Activated naive CD8-positive, alpha-beta T cell (primary cell): ENCODE data around the gene LIMS4.
"Not testable (repeated sequence)": the region's sequence is repeated elsewhere in the genome, so short reads cannot be mapped to it uniquely, and the experiment has no call there.

Experiments
- H3K27ac Mint-ChIP-seq: one replicate; pipeline ENCODE4 v1.8.0; 2021; ENCODE audit warnings: mixed read lengths
- H3K27me3 Mint-ChIP-seq: one replicate; pipeline ENCODE4 v1.8.0; 2021; ENCODE audit warnings: mixed read lengths
- H3K36me3 Mint-ChIP-seq: one replicate; pipeline ENCODE4 v1.8.0; 2021; ENCODE audit warnings: mixed read lengths
- H3K4me1 Mint-ChIP-seq: one replicate; pipeline ENCODE4 v1.8.0; 2021; ENCODE audit warnings: low read depth, mixed read lengths
- H3K4me3 Mint-ChIP-seq: one replicate; pipeline ENCODE4 v1.8.0; 2021; ENCODE audit warnings: mild to moderate bottlenecking, mixed read lengths
- H3K9me3 Mint-ChIP-seq: one replicate; pipeline ENCODE4 v1.8.0; 2021; ENCODE audit warnings: low read depth, mixed read lengths

LIMS4 gene, protein sequence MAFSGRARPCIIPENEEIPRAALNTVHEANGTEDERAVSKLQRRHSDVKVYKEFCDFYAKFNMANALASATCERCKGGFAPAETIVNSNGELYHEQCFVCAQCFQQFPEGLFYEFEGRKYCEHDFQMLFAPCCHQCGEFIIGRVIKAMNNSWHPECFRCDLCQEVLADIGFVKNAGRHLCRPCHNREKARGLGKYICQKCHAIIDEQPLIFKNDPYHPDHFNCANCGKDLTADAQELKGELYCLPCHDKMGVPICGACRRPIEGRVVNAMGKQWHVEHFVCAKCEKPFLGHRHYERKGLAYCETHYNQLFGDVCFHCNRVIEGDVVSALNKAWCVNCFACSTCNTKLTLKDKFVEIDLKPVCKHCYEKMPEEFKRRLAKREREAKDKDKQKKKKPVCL

DNA sequence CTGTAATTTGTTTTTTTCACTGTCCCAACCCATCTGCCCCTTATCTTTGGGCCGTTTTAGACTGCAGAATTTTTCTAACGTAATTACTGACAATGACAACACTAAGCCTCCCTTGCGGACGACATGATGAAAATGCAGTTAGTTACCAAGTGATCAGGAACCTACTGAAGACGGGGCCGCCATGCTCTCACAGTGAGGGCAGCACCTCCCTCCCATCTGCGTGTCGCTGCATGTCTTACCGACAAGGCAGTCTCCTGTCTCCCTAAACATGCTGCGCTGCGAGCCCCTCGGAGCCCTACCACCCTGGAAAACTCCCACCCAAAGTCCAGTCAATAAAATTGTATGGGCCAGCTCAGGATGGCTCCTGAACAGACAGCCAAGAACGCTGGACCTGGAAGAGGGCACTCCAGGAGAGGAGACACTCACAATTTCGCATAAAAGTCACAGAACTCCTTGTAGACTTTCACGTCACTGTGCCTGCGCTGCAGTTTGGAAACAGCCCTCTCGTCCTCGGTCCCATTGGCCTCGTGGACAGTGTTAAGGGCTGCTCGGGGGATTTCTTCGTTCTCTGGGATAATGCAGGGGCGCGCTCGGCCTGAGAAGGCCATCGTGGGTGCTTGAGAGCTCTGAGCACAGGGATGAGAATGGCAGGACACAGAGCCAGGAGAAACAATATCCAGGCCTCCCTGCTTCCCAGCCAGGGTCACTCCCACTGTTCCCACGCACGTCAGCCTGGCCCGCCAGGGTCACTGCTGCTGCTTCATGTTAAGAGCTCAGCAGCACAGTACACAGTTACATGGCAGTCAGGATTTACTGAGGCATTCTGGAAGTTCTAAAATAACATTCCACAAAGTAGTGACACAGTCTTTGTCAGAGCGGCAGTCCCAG lies at the start of gene LIMS4:
LIMS4 (minus strand) TSS at position 646 of the 888 bp plus-strand sequence; CDS start at position 608, 38 bp downstream.
- H3K36me3 Mint-ChIP-seq, H3K4me1 Mint-ChIP-seq, H3K27me3 Mint-ChIP-seq, H3K9me3 Mint-ChIP-seq, H3K27ac Mint-ChIP-seq, H3K4me3 Mint-ChIP-seq: not testable (repeated sequence)

DNA sequence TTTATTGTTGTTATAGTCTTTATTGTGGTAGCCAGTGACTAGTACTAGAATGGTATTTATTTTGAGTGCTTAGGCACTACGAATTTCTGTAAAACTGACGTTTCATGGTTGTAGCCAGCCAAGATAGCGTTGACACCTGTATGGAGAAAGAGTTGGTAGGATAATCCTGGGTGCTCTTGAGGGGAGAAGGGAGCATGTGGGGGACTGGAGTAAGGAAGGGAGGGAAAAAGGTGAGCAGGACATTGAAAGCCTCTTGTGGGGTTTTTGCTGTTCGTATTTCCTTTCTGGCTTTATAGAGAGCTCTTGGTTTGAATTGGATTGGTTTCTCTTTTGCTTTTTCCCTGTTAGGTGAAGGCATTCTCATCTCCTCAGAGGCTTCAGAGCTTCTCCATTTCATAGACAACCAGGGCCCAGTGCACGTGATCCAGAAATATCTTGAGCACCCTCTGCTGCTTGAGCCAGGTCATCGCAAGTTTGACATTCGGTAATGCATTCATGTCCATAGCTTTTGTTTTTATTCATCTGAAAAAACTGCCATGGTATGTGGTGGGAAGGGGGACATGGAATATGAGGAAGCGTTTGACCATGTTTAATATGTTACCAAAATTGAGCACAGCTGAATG lies 27.2 kb upstream of the LIMS4 start:
- not testable (repeated sequence) for H3K4me1 Mint-ChIP-seq, H3K4me3 Mint-ChIP-seq, H3K27ac Mint-ChIP-seq, H3K36me3 Mint-ChIP-seq, H3K27me3 Mint-ChIP-seq, H3K9me3 Mint-ChIP-seq

DNA sequence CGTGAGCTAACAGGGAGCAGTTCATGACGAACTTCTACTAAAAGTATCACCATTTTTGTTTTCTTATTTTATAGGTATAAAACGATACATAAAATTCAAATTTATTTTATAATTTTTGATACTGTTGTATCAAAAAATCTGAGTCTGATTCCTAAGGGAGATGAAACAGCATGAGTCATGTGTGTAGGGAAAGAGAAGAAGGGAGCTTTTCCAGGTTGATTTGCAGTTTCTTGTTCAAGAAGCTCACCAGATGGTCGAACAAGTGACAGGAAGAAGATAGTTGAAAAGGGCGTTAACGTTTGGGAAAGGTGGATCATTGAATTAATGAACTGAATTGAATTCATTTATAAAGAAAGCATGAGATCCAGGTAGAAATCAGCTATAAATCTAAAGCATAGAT lies 23.4 kb upstream of the LIMS4 start:
- not testable (repeated sequence) for H3K9me3 Mint-ChIP-seq, H3K4me3 Mint-ChIP-seq, H3K27me3 Mint-ChIP-seq, H3K4me1 Mint-ChIP-seq, H3K36me3 Mint-ChIP-seq, H3K27ac Mint-ChIP-seq

DNA sequence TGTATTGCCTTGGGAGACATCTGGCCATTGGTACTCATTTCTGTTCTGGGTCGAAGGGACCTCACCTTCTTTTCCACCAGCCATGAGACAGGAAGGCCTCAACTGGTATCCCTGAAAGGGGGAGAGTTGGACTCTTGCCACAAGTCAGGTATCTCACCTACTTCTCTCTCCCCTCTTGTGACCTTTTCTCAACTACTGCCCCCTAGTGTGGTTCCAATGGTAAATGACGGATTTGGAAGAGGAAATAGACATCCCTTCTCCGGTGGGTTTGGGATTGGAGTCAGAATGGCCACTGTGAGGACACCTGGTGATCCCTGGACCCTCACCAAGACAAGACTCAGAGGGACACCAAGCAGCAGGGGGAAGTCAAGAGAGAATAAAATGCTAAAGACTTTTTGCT lies 21.9 kb upstream of the LIMS4 start:
- not testable (repeated sequence) for H3K9me3 Mint-ChIP-seq, H3K27me3 Mint-ChIP-seq, H3K36me3 Mint-ChIP-seq, H3K4me3 Mint-ChIP-seq, H3K4me1 Mint-ChIP-seq, H3K27ac Mint-ChIP-seq

DNA sequence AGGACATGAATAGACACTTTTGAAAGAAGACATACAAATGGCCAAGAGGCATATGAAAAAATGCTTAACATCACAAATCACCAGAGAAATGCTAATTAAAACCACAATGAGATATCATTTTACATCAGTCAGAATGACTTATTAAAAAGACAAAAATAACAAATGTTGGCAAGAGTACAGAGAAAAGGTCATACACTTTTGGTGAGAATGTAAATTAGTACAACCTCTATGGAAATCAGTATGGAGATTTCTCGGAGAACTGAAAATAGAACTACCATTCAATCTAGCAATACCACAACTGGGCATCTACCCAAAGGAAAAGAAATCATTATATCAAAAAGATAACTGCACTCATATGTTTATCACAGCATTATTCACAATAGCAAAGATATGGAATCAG lies 16.4 kb upstream of the LIMS4 start:
- not testable (repeated sequence) for H3K27ac Mint-ChIP-seq, H3K27me3 Mint-ChIP-seq, H3K36me3 Mint-ChIP-seq, H3K4me3 Mint-ChIP-seq, H3K4me1 Mint-ChIP-seq, H3K9me3 Mint-ChIP-seq

DNA sequence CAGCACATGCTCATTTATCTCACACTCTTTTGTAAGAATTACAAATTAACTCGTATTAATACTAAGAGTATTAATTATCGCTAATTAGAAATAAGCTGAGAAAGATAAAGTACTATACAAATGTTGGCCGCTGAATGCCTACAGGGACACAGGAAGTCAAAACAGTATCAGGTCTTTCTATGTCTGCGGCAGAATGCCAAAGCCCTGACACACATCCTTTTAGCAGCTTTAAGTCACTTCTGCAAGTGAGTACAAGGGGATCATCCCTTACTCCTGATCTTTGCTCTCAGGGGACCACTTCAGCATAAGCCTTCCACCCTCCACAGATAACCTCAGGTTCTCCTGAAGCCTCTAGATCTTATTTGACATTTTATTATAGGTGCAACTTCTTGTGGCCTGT lies 10.1 kb upstream of the LIMS4 start:
- not testable (repeated sequence) for H3K4me1 Mint-ChIP-seq, H3K27ac Mint-ChIP-seq, H3K36me3 Mint-ChIP-seq, H3K4me3 Mint-ChIP-seq, H3K9me3 Mint-ChIP-seq, H3K27me3 Mint-ChIP-seq

DNA sequence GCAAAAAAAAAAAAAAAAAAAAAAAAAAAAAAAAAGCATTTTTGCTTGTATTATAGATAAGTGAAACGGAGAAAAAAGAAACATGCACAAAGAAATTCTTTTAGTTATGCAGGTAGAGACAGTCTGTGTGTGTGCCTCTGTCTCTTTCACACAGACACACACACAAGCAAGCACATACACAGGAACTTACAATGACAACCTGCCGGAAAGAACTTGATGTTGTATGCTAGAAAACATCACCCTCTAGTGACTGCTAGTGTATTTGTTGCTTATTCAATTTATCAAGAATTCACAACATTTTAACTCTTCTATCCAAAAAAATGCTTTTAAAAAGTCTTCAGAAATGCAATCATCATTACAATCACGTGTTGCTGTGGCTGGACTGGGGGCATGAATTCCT lies 8.6 kb upstream of the LIMS4 start:
- not testable (repeated sequence) for H3K36me3 Mint-ChIP-seq, H3K4me3 Mint-ChIP-seq, H3K27ac Mint-ChIP-seq

DNA sequence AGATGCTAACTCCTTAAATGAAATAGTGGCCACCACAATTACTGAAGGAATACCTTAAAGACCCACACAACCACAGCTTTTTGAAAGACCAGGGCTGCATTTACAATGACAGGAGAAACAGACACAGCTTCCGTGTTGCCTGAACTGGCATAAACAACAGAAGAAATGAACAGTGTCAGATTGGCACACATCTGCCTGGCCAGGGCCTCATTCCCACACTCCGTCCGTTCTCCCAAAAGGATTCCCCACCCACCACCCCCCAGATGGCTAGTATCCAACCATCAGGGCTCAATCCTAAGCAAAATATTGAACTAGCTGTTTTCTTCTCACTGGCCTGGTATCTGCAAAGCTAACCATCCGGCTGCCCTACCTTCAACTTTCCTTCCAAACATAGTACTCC lies 7.5 kb upstream of the LIMS4 start:
- not testable (repeated sequence) for H3K36me3 Mint-ChIP-seq, H3K27me3 Mint-ChIP-seq, H3K4me1 Mint-ChIP-seq, H3K4me3 Mint-ChIP-seq, H3K9me3 Mint-ChIP-seq, H3K27ac Mint-ChIP-seq

More for the DNA sequence above, 8.6 kb upstream of the LIMS4 start:
- H3K4me1 Mint-ChIP-seq, H3K27me3 Mint-ChIP-seq, H3K9me3 Mint-ChIP-seq: not testable (repeated sequence)

DNA sequence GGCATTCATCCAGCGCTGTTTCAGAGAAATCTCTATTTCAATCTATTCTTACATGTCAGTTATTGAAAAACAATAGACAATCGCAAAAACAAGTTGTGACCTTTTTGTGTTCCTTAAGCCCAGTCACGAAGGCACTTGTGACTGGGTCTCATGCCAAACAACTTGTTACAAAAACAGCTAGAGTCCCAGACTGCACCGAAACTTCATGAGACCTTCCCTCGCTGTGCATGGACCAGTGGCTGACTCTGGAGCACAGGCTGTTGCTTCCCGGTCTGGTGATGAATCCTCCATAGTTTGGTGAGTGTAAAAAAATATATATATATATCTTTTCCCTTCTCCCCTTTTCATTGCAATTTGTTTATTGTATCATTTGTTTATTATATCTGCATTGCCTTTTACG lies 4.8 kb upstream of the LIMS4 start:
- H3K36me3 Mint-ChIP-seq, H3K4me1 Mint-ChIP-seq, H3K27me3 Mint-ChIP-seq, H3K4me3 Mint-ChIP-seq, H3K9me3 Mint-ChIP-seq, H3K27ac Mint-ChIP-seq: not testable (repeated sequence)

DNA sequence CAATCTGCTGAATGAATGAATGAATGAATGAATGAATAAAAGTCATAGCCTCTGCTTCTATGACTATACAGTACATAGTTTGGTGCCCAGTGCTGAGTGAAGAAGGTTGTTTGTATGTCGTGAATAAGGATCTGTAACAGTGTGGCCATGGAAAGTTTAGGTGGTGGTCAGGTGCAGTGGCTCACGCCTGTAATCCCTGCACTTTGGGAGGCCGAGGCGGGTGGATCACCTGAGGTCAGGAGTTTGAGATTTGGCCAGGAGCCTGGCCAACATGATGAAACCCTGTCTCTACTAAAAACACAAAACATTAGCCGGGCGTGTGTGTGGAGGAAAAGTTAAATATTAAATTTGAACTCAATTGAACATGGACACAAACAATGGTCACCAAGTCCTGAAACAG lies 4.3 kb upstream of the LIMS4 start:
- H3K27ac Mint-ChIP-seq, H3K9me3 Mint-ChIP-seq, H3K36me3 Mint-ChIP-seq, H3K4me1 Mint-ChIP-seq, H3K27me3 Mint-ChIP-seq, H3K4me3 Mint-ChIP-seq: not testable (repeated sequence)

DNA sequence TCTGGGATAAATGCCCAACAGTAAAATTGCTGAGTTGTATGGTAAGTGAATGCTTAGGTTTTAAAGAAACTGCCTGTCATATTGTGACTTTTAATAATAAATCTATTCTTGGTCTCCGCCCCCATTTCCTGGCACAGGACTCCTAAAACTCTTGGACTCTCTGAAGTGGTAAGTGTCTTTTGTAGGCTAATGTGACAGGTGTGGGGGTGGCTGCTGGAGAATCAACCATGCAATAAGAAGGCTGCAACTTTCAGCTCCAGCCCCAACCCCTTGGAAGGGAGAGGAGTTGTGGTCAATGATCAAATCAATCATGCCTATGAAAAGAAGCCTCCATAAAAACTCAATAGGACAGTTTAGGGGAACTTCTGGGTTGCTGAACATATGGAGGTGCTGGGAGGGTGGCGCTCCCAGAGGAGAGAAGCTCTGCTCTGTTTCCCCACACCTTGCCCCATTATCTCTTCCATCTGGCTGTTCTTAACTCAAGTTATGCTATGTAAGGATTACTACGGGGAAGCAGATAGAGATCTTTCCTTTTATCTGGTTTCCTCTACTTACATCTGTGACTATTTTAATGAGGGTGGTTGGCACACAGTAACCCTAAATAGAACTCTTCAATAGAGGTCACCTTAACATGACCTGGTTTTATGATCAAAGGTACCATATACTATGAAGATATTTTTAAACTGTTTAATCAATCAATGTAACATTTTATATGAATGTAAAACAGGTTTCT lies 3.2 kb upstream of the LIMS4 start:
- H3K27me3 Mint-ChIP-seq, H3K4me3 Mint-ChIP-seq, H3K4me1 Mint-ChIP-seq: not testable (repeated sequence)

DNA sequence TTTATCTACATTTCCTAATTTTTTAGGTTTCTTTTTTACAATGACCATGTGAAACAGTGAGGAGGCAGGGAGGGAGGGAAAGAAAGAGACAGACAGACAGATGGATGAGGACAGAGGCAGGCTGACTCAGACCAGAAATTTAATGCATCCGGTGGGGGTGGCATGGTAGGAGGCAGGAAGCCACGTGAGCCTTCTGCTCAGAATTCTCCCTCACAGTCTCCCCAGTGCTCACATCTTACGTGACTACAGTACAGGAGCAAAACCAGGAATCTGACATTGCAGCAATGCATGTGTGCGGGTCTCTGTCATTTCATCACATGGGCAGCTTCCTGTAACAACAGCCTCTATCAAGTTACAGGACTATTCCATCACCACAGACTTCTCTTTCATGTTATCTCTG lies 2.3 kb upstream of the LIMS4 start:
- H3K4me1 Mint-ChIP-seq, H3K27me3 Mint-ChIP-seq, H3K4me3 Mint-ChIP-seq, H3K27ac Mint-ChIP-seq, H3K9me3 Mint-ChIP-seq, H3K36me3 Mint-ChIP-seq: not testable (repeated sequence)

More for the DNA sequence above, 3.2 kb upstream of the LIMS4 start:
- not testable (repeated sequence) for H3K9me3 Mint-ChIP-seq, H3K27ac Mint-ChIP-seq, H3K36me3 Mint-ChIP-seq

DNA sequence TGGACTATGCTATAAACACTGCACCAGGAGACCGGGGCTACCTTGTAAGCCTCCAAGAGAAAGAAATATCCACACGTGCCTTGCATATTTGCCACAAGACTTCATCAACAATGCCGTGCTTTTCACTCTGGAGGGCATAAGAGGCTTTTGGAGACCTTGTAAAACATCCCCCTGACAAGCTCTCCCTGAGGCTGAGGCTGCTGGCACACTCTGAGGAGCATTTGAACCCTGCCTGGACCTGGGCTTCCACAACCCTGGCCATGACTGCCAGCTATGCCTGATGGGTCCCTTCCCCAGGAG lies 393 bp upstream of the LIMS4 start:
- H3K4me1 Mint-ChIP-seq, H3K27me3 Mint-ChIP-seq, H3K4me3 Mint-ChIP-seq, H3K36me3 Mint-ChIP-seq, H3K27ac Mint-ChIP-seq, H3K9me3 Mint-ChIP-seq: not testable (repeated sequence)

DNA sequence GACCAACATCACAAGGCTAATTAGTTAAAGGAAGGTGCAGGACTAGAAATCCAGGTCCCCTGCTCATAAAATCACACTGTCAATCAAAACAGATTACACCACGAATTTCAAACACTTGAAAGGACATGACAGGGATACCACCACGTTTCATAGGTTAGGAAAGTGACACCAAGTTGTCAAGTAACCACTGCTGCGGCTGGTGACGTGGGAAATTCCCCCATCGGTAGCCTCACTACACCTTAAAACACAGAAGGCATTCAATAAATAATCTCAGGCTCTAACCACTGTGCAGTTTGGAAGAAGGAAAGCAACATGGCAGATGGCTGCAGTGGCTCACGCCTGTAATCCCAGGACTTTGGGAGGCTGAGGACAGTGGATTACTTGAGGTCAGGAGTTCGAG lies 3.7 kb downstream of the LIMS4 start:
- not testable (repeated sequence) for H3K27ac Mint-ChIP-seq, H3K9me3 Mint-ChIP-seq, H3K4me3 Mint-ChIP-seq, H3K27me3 Mint-ChIP-seq, H3K36me3 Mint-ChIP-seq, H3K4me1 Mint-ChIP-seq

DNA sequence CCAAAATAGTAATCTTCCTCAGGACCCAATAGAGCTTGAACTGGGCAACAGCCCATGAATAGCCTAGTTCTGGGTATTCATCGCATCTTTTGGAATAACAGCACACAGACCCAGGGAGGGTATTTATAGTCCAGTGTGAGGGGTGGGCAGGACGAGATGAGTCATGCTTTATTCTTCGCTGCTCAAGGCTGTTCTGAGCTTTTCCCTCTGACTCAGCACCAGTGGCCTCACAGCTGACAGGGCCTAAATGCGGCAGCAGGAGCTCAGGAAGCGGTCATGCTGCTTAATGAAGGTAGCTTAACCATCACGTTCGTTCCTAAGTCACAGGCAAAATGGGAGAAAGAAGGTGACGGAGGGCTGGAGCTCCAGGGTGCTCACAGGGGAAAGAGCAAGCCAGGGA lies 7.3 kb downstream of the LIMS4 start:
- not testable (repeated sequence) for H3K27ac Mint-ChIP-seq, H3K4me1 Mint-ChIP-seq, H3K27me3 Mint-ChIP-seq, H3K4me3 Mint-ChIP-seq, H3K36me3 Mint-ChIP-seq, H3K9me3 Mint-ChIP-seq
